NCI-H748 (cell line): Measurements from ENCODE around the gene PLD5.
"Not testable (repeated sequence)": the region's sequence is repeated elsewhere in the genome, so short reads cannot be mapped to it uniquely, and the experiment has no call there.

Source experiments
- DNase-seq: peaks from one replicate; lab custom pipeline; 2025; ENCODE audit not compliant: unreplicated experiment; lab: John Stamatoyannopoulos, UW

Gene PLD5

DNA sequence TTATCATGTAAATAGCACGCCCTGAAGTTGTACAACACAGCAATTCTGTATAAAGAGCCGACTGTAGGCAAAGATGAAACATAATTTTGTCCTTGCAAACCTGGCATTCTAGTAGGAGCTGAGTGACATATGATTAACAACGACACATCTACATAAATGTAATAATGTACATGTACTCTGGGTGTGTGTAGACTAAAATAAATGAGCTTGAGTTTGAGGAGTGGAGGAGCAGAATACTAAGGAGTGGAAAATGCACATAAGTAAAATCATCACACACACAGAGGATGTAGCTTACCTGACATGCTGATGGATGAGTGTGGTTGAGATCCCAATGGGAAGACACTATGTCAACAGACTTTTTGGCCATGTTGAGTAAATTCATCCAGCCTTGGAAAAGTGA is 236.4 kb downstream of the PLD5 start:
- DNase-seq, result not testable (repeated sequence)

DNA sequence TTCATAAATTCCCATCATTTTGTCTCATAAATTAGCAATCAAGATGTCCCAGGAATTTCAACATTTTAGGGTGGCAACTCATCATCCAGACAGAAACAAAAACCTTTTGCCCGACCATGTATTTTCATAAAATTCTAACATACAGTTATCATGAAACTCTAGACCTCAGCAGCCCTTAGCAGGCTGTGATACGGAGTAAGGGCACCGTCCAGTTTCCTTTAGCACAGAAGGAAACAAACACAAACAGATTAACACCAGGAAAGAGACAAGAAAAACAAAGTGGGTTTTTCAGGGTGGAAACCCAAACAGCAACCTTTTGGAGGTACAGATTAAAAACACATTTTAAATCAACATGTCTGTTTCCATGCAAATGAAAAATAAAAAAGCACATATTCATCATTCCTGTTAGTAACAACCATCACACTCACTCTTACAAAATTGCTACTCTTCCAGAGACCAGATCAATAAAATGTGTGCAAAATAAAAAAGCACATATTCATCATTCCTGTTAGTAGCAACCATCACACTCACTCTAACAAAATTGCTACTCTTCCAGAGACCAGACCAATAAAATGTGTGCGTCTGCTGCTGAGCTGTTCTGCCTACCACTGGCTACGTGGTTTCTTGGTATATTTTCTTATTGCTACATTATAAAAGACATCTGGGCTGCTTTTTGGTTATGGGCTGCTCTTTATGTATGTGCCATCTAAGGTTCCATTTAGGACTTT is 241.6 kb downstream of the PLD5 start:
- DNase-seq, result not testable (repeated sequence)

DNA sequence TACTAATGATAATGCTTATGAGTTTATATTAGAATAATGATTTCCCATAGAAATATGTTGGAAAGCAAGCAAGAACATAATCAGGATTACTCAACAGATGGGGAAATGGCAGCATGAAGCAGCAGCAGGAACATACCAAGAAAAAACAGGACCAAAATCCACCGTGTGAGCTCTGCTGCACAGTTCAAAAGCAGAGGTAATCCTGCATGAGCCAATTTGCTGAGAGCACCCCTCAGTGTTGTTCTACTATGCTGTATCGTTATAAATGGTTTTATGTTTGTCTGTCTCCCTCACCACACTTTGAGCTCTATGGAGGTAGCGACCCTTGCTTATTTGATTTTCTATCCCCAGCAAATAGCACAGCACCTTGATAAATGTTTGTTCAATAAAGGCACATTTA is 246.1 kb downstream of the PLD5 start:
- peak; percentile 12 for DNase-seq

DNA sequence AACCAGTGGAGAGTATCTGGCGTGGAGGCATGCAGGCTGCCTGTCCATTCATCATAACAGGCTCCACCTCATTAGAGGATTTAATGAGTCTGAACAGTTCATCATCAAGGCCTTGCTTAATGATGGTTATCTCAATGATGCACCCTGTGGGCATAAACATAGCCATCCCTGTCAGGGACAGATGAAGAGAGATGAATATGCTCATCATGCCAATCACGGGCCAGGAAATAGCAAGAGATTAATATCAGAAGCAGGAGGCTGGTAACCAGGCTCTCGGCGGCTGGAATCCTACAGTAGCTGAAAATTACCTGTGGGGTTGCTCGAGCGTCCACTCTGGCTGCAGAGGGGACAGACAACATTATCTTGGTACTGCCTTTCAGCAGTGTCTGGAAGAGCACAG is 247.7 kb downstream of the PLD5 start:
- not testable (repeated sequence) for DNase-seq

DNA sequence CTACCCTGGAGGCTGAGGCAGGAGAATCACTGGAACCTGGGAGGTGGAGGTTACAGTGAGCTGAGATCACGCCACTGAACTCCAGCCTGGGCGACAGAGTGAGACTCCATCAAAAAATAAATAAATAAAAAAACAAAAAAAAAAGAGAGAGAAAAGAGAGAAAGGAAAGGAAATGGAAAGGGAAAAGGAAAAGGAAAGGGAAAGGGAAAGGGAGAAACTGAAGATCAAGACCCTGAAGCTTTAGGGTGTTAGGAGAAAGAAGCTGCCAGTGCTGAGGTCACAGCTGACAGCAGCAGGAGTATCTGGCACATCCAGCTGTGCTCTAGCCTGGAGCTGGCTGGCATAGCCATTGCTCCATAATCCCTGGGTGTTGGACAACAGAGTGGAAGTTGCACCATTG is 257.5 kb downstream of the PLD5 start:
- not testable (repeated sequence) for DNase-seq

DNA sequence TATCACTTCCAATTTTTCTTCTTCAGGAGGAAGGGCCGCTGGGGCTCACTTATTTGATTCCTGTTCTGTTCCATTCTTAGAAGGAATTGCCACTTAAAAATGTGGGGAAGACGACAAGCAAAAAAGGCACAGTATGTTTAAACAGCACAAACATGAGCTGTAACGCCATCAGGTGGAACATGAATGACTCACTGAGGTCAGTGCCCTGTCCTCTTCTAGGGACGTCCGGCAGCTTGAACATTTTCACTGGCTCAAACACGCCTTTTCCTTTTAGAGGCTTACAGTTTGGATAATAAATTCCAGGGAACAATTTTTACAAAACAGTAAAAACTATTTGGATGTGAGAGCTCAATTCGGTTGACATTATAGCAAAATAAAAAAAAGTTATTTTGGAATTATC is 260.1 kb downstream of the PLD5 start:
- DNase-seq, result not testable (repeated sequence)

DNA sequence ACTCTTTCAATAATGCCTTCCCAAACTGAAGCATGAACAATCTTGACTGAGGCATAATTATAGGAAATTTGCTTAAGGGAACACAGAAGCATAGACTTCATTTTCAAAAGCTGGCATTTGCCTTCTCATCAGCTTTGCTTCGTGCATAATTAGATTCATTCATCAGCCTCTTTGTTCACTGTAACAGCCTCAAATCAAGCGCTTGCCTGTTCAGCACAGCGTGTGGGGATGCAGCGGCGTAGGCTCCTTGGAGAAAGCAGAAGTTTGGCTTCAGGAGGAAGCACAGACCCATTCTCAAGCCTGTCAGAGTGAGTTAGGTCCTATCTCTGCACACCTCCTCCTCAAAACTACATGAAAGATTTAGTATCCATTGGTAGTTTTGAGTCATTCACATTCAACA is 279.2 kb downstream of the PLD5 start:
- no peak for DNase-seq

DNA sequence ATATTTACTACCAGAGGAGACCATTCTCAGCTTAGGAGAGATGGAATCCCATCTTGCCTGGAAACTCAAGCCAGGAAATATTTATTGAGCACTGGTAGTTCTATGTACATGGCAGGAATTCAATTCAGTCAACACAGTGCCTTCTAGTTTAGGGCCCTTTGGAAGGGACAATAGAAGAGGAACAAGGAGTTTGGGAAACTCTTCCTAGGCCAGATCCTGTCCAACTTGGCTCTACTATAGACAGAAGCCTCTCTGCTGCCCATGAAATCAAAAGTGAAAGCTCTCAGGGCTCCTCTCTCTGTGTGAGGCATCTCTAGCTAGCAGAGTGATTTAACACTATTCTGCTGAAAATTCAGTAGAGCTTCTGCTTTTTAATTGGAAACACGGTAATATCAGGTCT is 281.0 kb downstream of the PLD5 start:
- no peak for DNase-seq

DNA sequence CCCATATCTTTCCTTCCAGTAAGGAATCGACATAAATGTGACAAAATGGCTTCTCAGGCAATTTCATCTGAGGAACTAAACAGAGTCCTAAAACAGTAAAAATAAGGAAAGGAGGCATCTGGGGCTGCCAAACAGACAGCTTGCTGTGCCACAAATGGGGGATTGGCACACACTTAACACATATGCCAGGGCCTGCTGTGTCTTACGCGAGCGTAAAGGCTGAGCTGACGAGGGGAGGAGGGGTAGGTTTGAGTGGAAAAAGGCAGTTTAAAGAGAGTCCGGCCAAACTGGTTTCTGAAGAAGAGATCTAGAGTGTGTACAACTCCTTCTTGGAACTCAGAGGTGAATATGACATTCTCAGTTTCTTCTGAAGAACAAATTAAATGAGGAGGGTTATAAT is 281.5 kb downstream of the PLD5 start:
- DNase-seq, result no peak

DNA sequence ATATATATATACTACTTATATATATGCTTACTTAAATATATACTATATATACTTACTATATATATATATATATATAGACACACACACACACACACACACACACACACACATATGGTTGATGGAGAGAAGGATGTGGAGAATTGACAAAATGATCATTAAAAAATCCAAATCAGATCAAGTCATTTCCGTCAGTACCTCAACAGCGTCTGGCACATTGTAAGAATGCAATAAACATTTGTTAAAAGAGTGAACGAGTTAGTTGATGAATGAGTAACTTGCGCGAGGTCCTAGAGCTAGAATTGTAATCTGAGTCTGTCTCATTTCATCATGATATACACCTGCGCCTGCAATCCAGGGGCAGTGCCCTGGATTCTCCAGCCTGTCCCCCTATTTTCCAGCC is 282.6 kb downstream of the PLD5 start:
- no peak for DNase-seq

DNA sequence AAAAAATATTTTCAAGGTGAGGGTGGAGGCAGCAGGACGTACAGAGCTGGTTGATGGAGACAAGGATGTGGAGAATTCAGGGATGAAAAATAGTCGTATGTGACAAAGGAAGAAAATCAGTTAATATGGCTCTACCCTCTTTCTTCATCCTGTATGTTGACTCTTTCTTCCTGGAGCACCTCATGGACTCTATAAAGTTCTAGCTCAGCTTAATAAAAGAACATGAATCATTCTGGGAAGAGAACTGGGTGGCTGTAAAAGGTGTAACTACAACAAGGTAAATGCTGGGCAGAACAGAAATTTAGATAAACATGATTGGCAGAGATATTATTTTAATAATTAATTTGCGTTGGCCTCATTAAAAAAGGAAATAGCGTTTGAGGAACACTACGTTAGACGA is 283.8 kb downstream of the PLD5 start:
- no peak for DNase-seq

DNA sequence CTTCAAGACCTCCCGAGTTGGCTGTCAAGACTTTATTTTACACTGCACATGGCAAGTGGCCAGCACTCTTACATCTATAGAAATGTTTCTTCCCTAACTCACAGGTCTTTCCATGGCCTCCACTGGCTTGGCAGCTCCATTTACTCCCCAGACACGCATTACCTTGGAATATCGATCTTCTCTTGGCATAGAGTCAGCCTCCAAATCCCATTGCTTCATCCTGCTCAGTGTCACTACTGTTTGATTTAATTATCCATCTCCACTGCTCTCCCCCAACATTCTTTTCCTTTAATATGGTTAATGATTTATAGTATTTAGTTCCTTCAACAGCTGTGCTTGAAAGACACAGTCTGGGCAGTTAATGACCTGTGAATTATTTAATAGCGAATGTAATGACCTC is 284.4 kb downstream of the PLD5 start:
- no peak for DNase-seq

DNA sequence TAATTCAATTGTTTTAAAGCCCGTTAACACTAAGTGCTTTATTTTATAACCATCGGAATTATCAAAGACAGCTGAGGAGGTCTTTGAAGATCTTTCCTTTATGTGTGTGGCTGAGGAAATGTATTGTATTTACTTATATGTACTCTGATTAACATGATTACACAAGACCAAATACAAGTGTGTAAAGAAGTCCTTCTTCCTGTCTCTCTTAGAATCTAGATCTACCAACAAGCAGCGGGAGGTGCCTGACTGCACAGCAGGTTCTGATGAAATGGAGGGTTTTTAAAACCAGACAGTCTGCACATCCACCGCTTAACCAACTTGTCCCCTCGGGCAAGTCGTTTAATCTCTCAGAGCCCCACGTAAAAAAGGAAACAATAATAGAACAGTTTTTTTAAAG is 285.1 kb downstream of the PLD5 start:
- DNase-seq, result peak; percentile 18

DNA sequence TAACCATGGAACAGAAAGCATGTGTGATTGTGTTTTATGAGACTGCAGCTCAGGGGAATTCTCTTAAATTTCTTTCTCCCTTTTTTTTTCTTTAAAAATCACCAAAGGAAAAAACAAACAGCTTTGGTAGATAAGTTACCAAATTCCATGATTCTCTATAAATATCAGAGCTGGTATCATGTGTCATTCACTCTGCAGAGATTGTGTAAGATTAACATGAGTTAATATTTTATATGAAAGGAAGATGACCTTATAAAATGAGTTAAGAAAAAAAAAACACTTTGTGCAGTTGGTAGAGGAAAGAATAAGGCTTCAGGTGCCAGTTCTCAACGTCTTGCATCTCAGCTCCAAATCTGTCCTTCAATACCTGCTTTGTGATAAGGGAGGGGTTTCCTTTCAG is 287.4 kb downstream of the PLD5 start:
- no peak for DNase-seq

DNA sequence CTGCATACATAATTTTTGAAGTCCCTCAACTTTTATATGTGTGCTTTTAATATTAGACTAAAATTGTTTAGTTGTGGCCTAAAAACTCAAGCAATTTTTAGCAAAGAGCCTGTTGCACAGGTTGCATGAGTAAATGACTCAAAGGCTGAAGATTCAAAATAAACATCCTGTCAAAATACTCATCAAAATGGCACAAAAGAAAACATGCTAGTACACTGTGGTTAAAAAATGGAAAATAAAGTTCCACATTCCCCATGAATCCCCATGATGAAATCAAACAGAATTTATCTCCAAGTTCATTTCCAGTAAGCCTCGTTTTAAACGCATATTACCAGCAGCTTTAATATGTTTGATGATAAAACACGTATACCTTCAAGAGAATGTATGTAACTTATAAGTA is 295.5 kb downstream of the PLD5 start:
- no peak for DNase-seq

DNA sequence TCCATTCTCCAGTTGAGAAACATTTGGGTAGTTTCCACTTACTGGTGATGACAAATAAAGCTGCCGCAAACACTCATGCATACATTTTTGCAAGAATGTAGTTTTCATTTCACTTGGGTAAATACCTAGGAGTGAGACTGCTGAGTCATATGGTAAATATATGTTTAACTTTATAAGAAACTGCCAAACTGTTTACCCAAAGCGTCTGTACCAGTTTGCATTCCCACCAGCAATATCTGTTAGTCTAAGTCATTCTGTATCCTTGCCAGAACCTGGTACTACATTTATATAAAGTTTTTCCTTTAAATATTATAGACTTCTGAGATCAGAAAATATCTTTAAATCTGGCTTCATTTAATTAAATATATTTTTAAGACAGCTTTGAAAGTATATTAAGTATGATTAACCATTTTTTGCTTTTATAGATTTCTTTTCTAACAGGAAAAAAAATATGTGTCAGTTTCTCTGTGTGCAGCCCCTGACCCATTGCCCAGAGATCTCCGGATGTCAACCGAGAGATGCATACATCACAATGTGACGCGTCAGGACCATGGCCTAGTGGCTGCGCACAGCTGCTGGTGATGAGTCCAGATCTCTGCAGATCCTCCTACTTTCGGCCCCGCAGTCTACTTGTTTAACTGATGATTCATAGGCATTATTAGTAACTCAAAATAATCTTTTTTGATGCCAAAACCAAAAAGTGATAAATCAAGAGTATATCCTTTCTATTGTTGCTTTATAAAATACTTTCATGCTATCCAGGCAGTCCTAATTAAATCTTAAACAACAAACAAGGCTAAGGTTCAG is 298.5 kb downstream of the PLD5 start:
- no peak for DNase-seq

DNA sequence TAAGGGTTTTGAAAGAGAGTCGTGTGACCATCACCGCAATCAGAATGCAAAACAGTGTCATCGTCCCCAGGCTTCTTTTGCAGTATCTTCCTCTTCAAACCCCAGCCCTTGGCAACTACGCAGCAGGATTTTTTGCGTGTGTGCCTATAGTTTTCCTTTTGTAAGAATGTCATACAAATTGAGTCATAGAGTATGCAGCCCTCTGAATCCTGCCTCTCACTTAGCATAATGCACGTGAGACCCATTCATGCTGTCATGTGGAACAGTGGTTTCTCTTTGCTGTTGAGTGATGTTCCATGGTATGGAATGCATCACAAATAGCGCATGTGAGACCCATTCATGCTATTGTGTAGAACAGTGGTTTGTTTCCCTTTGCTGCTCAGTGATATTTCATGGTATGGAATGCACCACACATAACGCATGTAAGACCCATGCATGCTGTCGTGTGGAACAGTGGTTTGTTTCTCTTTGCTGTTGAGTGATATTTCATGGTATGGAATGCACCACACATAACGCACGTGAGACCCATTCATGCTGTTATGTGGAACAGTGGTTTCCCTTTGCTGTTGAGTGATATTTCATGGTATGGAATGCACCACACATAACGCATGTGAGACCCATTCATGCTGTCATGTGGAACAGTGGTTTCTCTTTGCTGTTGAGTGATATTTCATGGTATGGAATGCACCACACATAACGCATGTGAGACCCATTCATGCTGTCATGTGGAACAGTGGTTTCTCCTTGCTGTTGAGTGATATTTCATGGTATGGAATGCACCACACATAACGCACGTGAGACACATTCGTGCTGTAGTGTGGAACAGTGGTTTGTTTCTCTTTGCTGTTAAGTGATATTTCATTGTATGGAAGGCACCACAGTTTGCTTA is 299.4 kb downstream of the PLD5 start:
- not testable (repeated sequence) for DNase-seq

DNA sequence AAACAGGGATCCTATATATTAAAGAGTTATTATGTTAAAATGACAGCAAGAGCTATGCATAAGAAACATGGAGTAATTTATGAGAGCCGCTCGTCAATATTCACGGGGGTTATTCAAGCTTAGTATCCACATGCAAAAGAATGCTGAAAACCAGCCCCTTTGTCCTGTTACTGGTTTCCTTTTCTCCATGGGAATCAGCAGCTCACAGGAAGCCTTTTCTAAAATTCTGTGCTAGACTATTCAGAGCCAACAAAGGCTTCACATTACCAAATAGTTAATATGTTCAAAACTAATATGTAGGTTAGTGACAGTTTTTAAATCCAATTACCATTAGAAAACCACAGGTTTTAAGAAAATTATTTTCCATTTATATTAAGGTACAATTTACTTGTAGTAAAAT is 300.0 kb downstream of the PLD5 start:
- no peak for DNase-seq

DNA sequence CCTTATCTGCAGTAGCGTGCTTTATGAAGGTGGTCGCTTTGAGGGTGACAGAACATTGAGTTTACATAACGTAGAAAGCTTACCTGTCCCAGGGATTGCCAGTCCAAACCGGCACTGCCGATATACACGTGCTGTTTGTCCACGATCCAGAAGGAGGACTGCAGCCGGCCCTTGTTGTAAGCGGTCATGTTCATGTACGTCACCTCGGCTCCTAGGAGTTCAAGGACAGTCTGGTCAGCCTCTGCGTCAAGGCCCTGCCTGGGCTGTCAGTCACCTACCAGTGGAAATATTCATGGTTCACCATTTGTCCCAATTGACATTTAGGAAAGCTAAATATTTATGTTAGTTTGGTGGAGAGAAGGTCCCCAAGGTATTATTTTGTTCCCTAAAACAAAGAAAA is 304.6 kb downstream of the PLD5 start:
- no peak for DNase-seq

DNA sequence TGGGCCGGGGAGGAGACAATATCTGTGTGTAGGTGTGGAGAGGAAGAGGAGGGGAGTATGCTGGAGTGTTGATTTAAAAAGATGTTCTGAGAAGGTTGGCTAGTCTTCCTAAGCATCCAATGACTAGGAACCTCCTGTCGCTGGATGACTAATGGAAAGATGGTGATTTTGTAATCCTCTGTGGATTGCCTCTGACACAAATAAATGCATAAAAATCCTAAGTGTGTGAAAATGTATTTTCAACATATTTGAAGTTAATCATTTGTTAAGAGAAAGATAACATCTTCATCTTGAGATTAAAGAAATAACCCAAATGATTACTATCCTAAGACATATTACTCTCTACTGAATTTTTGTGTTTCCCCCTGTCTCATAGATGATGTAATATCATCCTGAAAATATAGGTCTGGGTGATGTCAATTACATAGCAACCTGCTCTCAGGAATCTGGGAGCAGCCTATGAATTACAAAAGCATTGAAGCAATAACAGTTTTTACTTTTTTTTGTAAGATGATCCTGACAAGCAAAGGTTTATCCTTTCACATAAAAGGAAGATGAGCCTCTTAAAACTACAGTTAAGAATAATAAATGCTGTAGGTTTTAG is 305.1 kb downstream of the PLD5 start:
- no peak for DNase-seq

DNA sequence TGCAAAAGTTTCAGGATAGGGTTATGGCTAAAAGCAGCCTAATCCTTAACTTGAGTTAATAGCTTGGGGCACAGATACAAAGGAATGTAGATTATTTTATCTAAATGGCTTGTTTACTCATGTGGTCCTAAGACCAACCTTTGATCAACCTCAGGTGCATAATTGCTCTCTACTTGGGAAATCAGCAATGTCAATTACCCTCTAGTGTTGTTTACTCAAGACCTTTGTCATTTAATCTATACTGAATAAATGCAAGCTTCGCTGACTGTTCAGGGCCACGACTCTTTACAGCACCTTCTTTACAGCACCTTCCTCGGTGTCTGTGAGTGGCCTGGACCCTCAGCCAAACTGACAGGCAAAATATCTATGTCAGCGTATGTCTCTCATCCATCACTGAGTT is 308.1 kb downstream of the PLD5 start:
- no peak for DNase-seq
